H1 (cell line): ENCODE data around the gene SH2D5. TPM values are rescaled to one million over a fixed set of nuclear protein-coding genes. Genes with fewer than 3 reads are reported as not detected.

Source experiments
- CTCF ChIA-PET: fragments of 300-600 bp; sonication (Branson Sonifier 250); formaldehyde crosslinking; loops from one replicate; lab custom pipeline; 2021; ENCODE audit not compliant: partially characterized antibody; lab: Charles Lee
- POLR2A ChIA-PET: fragments of 300-600 bp; sonication (Branson Sonifier 250); formaldehyde crosslinking; loops from one replicate; lab custom pipeline; 2021; ENCODE audit warnings: inconsistent platforms; ENCODE audit not compliant: partially characterized antibody; lab: Charles Lee
- DNase-seq, 2 experiments: peaks; one replicate each; pipeline versions ENCODE4 v3.0.0 to v3.0.0-alpha.2; 2010 to 2022; ENCODE audit warnings: low spot score in 2 of 2, low read depth in 1 of 2, mixed read lengths in 1 of 2
- FAIRE-seq: peaks from 2 replicates; lab custom pipeline; 2011; peaks lifted over from hg19 to GRCh38; lab: Jason Lieb, UNC
- H2AFZ ChIP-seq: 2 replicates; pipeline ENCODE4 v1.8.1; 2012; ENCODE audit warnings: low read length, inconsistent platforms
- H2AK5ac ChIP-seq: 2 replicates; pipeline ENCODE4 v1.6.1; 2013; ENCODE audit warnings: low read depth, low read length
- H2BK120ac ChIP-seq: replicated peaks from 2 replicates; pipeline ENCODE3; 2013; ENCODE audit warnings: low read depth, low read length, inconsistent platforms
- H2BK12ac ChIP-seq: 2 replicates; pipeline ENCODE4 v1.6.1; 2013; ENCODE audit warnings: low read depth, low read length
- H2BK15ac ChIP-seq: 2 replicates; pipeline ENCODE4 v1.6.1; 2013; ENCODE audit warnings: low read length
- H2BK20ac ChIP-seq: 2 replicates; pipeline ENCODE4 v1.6.1; 2013; ENCODE audit warnings: low read length
- H2BK5ac ChIP-seq: 2 replicates; pipeline ENCODE4 v1.6.1; 2013; ENCODE audit warnings: low read depth, low read length
- H3K14ac ChIP-seq: 2 replicates; pipeline ENCODE4 v1.6.1; 2013; ENCODE audit warnings: inconsistent platforms; ENCODE audit not compliant: insufficient read length
- H3K18ac ChIP-seq: 2 replicates; pipeline ENCODE4 v1.6.1; 2013; ENCODE audit warnings: low read length; ENCODE audit errors: extremely low read depth
- H3K23ac ChIP-seq: 2 replicates; pipeline ENCODE4 v1.6.1; 2013; ENCODE audit warnings: inconsistent platforms; ENCODE audit not compliant: insufficient read length
- H3K23me2 ChIP-seq: 2 replicates; pipeline ENCODE4 v1.6.1; 2013; ENCODE audit warnings: low read depth, low read length
- H3K27ac ChIP-seq: 2 replicates; pipeline ENCODE4 v1.6.1; 2011; ENCODE audit warnings: low read depth, low read length, inconsistent platforms
- H3K27me3 ChIP-seq, 4 experiments: replicated peaks in 1 of 4; 1 replicate in 1 of 4; 2 replicates in 3 of 4; pipeline versions ENCODE4 v1.6.1 to v1.8.1; 2011 to 2013; ENCODE audit warnings: low read length in 3 of 4, mild to moderate bottlenecking in 3 of 4, inconsistent platforms in 2 of 4, mixed read lengths in 2 of 4, moderate library complexity in 1 of 4; ENCODE audit not compliant: control insufficient read depth in 3 of 4, insufficient read depth in 3 of 4; ENCODE audit errors: extremely low read depth in 1 of 4
- H3K36me3 ChIP-seq, 4 experiments: 2 replicates each; pipeline versions ENCODE4 v1.6.1 to v1.8.1; 2011 to 2013; ENCODE audit warnings: mild to moderate bottlenecking in 4 of 4, low read length in 3 of 4, moderate library complexity in 2 of 4, control low read depth in 1 of 4, inconsistent platforms in 1 of 4; ENCODE audit not compliant: insufficient read depth in 4 of 4, control insufficient read depth in 2 of 4
- H3K4ac ChIP-seq: replicated peaks from 2 replicates; pipeline ENCODE3; 2013; ENCODE audit warnings: low read length, low read depth, mixed read lengths, inconsistent platforms; ENCODE audit not compliant: insufficient read length
- H3K4me1 ChIP-seq, 4 experiments: replicated peaks in 1 of 4; 1 replicate in 1 of 4; 2 replicates in 3 of 4; pipeline versions ENCODE4 v1.6.1 to v1.8.1; 2011 to 2013; ENCODE audit warnings: low read length in 3 of 4, inconsistent platforms in 2 of 4, mixed read lengths in 1 of 4; ENCODE audit not compliant: insufficient read depth in 4 of 4, control insufficient read depth in 3 of 4
- H3K4me2 ChIP-seq, 2 experiments: 2 replicates each; pipeline versions ENCODE4 v1.6.1 to v1.8.1; 2011 to 2013; ENCODE audit warnings: low read depth in 2 of 2, low read length in 2 of 2, control low read depth in 1 of 2, inconsistent platforms in 1 of 2, mild to moderate bottlenecking in 1 of 2; ENCODE audit not compliant: insufficient read depth in 1 of 2
- H3K4me3 ChIP-seq, 4 experiments: fragments of 200-600, 300-600 bp in 1 of 4; sonication (generic), shearing (Covaris generic), sonication (Bioruptor Twin) in 1 of 4; 2 replicates each; pipeline versions ENCODE4 v1.5.1 to v1.8.1; 2011 to 2016; ENCODE audit warnings: low read length in 4 of 4, low read depth in 3 of 4, control low read depth in 2 of 4, inconsistent platforms in 2 of 4, mild to moderate bottlenecking in 2 of 4, mixed read lengths in 1 of 4, moderate library complexity in 1 of 4; ENCODE audit not compliant: insufficient read depth in 2 of 4; ENCODE audit errors: extremely low read depth in 1 of 4
- H3K56ac ChIP-seq: replicated peaks from 2 replicates; pipeline ENCODE3; 2013; ENCODE audit warnings: low read depth, mild to moderate bottlenecking, mixed read lengths, low read length, inconsistent platforms; ENCODE audit not compliant: insufficient read length
- H3K79me1 ChIP-seq: 2 replicates; pipeline ENCODE4 v1.6.1; 2013; ENCODE audit warnings: low read depth, low read length, control low read depth
- H3K79me2 ChIP-seq, 2 experiments: 2 replicates each; pipeline versions ENCODE4 v1.6.1 to v1.8.1; 2012 to 2013; ENCODE audit warnings: low read length in 2 of 2, mild to moderate bottlenecking in 2 of 2, inconsistent platforms in 1 of 2; ENCODE audit not compliant: insufficient read depth in 2 of 2, control insufficient read depth in 1 of 2
- H3K9ac ChIP-seq, 4 experiments: replicated peaks in 1 of 4; 1 replicate in 1 of 4; 2 replicates in 3 of 4; pipeline versions ENCODE4 v1.6.1 to v1.8.1; 2011 to 2013; ENCODE audit warnings: low read depth in 3 of 4, low read length in 3 of 4, control low read depth in 2 of 4, mild to moderate bottlenecking in 2 of 4, moderate library complexity in 2 of 4, inconsistent platforms in 1 of 4; ENCODE audit errors: extremely low read depth in 1 of 4
- H3K9me3 ChIP-seq, 2 experiments: 2 replicates each; pipeline versions ENCODE4 v1.6.1 to v1.8.1; 2012 to 2013; ENCODE audit warnings: mild to moderate bottlenecking in 2 of 2, moderate library complexity in 2 of 2, control low read depth in 1 of 2, inconsistent platforms in 1 of 2, low read depth in 1 of 2, low read length in 1 of 2, mixed read lengths in 1 of 2; ENCODE audit not compliant: insufficient read depth in 2 of 2
- H4K20me1 ChIP-seq, 2 experiments: replicated peaks in 1 of 2; 2 replicates each; pipeline versions ENCODE3 to v1.8.1; 2011 to 2013; ENCODE audit warnings: inconsistent platforms in 2 of 2, low read length in 2 of 2, mild to moderate bottlenecking in 1 of 2; ENCODE audit not compliant: insufficient read depth in 2 of 2, control insufficient read depth in 1 of 2
- H4K5ac ChIP-seq: 2 replicates; pipeline ENCODE4 v1.6.1; 2013; ENCODE audit warnings: low read length, low read depth, mixed read lengths, inconsistent platforms; ENCODE audit not compliant: insufficient read length
- H4K8ac ChIP-seq: 2 replicates; pipeline ENCODE4 v1.8.0; 2013; ENCODE audit warnings: mild to moderate bottlenecking, moderate library complexity, low read length, inconsistent platforms; ENCODE audit not compliant: insufficient read depth; ENCODE audit errors: extremely low read depth
- H4K91ac ChIP-seq: replicated peaks from 2 replicates; pipeline ENCODE3; 2013; ENCODE audit warnings: low read length, mixed read lengths, inconsistent platforms; ENCODE audit not compliant: insufficient read length
- BRCA1 ChIP-seq: IDR thresholded peaks from 2 replicates; pipeline ENCODE4 v1.6.1; 2012; ENCODE audit warnings: low read depth, low read length, improper control_type of control experiment
- CBX5 ChIP-seq: fragments of 300-800, 300-1000 bp; sonication (generic); IDR thresholded peaks from 2 replicates; pipeline ENCODE4 v1.7.1; 2016; ENCODE audit warnings: antibody characterized with exemption, low read length, low read depth
- CBX8 ChIP-seq: fragments of 300-800, 300-1000 bp; sonication (generic); IDR thresholded peaks from 2 replicates; pipeline ENCODE4 v1.7.1; 2016; ENCODE audit warnings: low read depth, low read length, borderline replicate concordance
- CHD1 ChIP-seq: IDR thresholded peaks from 2 replicates; pipeline ENCODE4 v1.6.1; 2012; ENCODE audit warnings: low read depth, low read length, improper control_type of control experiment
- CREB1 ChIP-seq: IDR thresholded peaks from 2 replicates; pipeline ENCODE4 v1.6.1; 2012; ENCODE audit warnings: inconsistent platforms
- EGR1 ChIP-seq: IDR thresholded peaks from 2 replicates; pipeline ENCODE4 v1.6.1; 2011; ENCODE audit warnings: low read depth, low read length, borderline replicate concordance
- HDAC2 ChIP-seq, 2 experiments: fragments of 300-600 bp in 1 of 2; sonication (generic) in 1 of 2; IDR thresholded peaks; 2 replicates each; pipeline ENCODE4 v1.6.1; 2011 to 2012; ENCODE audit warnings: low read depth in 2 of 2, low read length in 2 of 2, mild to moderate bottlenecking in 2 of 2, moderate library complexity in 2 of 2, borderline replicate concordance in 1 of 2, inconsistent platforms in 1 of 2
- KDM1A ChIP-seq: fragments of 200-600, 300-600 bp; sonication (generic); IDR thresholded peaks from 2 replicates; pipeline ENCODE4 v1.7.1; 2016; ENCODE audit warnings: mild to moderate bottlenecking, low read length, borderline replicate concordance
- KDM5A ChIP-seq: fragments of 200-600 bp; IDR thresholded peaks from 2 replicates; pipeline ENCODE4 v1.7.1; 2012; ENCODE audit warnings: mild to moderate bottlenecking, low read length, inconsistent platforms, mixed read lengths
- SP4 ChIP-seq: IDR thresholded peaks from 2 replicates; pipeline ENCODE4 v1.6.1; 2012; ENCODE audit warnings: low read length, inconsistent platforms
- SRF ChIP-seq: IDR thresholded peaks from 2 replicates; pipeline ENCODE4 v1.6.1; 2011; ENCODE audit warnings: mild to moderate bottlenecking, low read depth, low read length, moderate library complexity
- TAF7 ChIP-seq: optimal IDR thresholded peaks from 2 replicates; pipeline ENCODE3; 2011; ENCODE audit warnings: low read depth, mild to moderate bottlenecking, inconsistent platforms, low read length, moderate library complexity, borderline replicate concordance
- WGBS, 2 experiments: shearing (Covaris generic) in 1 of 2; methylation state at CpG; one replicate each; pipeline versions ENCODE4 v1.1.6 to v1.1.7; 2013 to 2015; ENCODE audit warnings: low lambda C conversion rate in 2 of 2, mixed read lengths in 2 of 2, inconsistent platforms in 1 of 2, low coverage in 1 of 2, missing lambda C conversion rate in 1 of 2; ENCODE audit not compliant: insufficient replicate concordance in 2 of 2, insufficient coverage in 1 of 2, insufficient read length in 1 of 2; ENCODE audit errors: extremely low coverage in 1 of 2, missing lambda C conversion rate in 1 of 2; 5-methylcytosine and 5-hydroxymethylcytosine counted together
- polyA plus RNA-seq, 7 experiments: library from polyadenylated mRNA; depleted of rRNA in 3 of 7; stranded (reverse) in 5 of 7; unstranded in 2 of 7; fragments of >200 nt in 5 of 7; fragments of 200-250 nt in 2 of 7; gene quantifications; 1 replicate in 5 of 7; 2 replicates in 1 of 7; 4 replicates in 1 of 7; pipeline versions ENCODE4 v1.2.1 to v1.2.3, GENCODE V29; 2011 to 2013; ENCODE audit warnings: missing spikeins in 2 of 7, mixed read lengths in 2 of 7
- total RNA-seq: library from RNA; stranded (reverse); fragmentation: NEBNext Ultra II Directional; extraction: Animal tissue kit (Norgen Biotek cat#: 25700); gene quantifications from 2 replicates; pipeline ENCODE4 v1.2.1, GENCODE V29; 2021
- TF ChIP-seq, protein P1 (sequence below): IDR thresholded peaks from 2 replicates; pipeline ENCODE4 v1.6.1; 2012; ENCODE audit warnings: inconsistent platforms

The SH2D5 gene
- total and polyA plus RNA-seq, 2 of the 8 experiments (the other 6 are each of a cell fraction or from before 2014, with no cell fraction given) = 13.2 to 18.4 TPM

DNA sequence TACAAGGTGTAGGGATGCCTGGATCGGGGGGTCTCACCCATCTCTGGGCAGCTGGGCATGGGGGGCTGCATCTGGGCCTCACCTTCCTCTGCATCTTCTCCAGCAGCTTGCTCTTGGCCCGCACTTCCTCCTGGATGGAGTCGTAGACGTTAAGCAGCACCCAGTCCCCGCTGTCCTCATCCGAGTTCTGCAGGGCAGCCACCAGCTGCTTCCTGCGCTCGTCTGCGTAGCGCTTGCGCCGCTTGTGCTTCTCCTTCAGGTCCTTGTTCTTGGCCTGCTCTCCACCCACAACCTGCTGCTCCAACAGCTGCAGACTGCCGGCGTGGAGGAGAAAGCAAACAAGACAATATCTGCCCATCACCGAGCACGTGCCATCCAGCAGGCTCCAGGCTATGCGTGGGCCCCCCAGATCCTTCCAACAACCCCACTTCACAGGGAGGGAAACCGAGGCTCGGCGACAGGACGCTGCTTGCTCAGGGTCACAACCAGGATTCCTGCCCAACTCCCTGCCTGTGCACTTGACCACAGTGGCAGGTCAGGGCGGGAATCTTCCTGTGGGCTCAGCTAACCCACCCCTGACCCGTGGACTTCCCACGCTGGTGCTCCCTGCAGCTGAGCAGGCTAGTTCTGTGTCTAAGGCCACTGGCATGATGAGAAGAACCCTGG, 49.8 kb downstream of the SH2D5 start:
- Histone ChIP-seq H3K4me2 (no peak overlapping the region), H3K23me2 (no peaks in the 10 kb centered on the region), H3K79me1 (no peaks in the 10 kb centered on the region), H2BK20ac (no peak overlapping the region), H3K23ac (no peak overlapping the region), H2BK5ac (no peak overlapping the region; the same call in 1 of the 2 replicates), H3K18ac (no peak overlapping the region), H2BK12ac (no peak overlapping the region), H2AFZ (no peak overlapping the region), H2AK5ac (no peak overlapping the region), H2BK120ac (no peak overlapping the region), H3K36me3 (peaks cover 0 to 4% (median 0%) of the 10 kb centered on the region in 4 experiments; a peak in 1 of 8 replicates), H2BK15ac (no peak overlapping the region), H4K5ac (no peak overlapping the region), H4K20me1 (peaks cover 0 to 2% of the 10 kb centered on the region in 2 experiments), H3K9ac (no peak overlapping the region), H3K79me2 (no peaks in the 10 kb centered on the region), H3K14ac (no peak overlapping the region), H3K4me1 (no peaks in the 10 kb centered on the region; a peak in 1 of 7 replicates), H3K9me3 (no peaks in the 10 kb centered on the region), H3K27me3 (no peaks in the 10 kb centered on the region; a peak in 1 of 7 replicates), H3K27ac (no peak overlapping the region), H3K4me3 (no peak overlapping the region), H3K4ac (no peak overlapping the region), H3K56ac (no peak overlapping the region), H4K8ac (no peak overlapping the region), H4K91ac (no peak overlapping the region)
- no peak for FAIRE-seq
- ChIA-PET POLR2A (no interaction called here), CTCF (interaction anchor here (0.6 to 2.2 kb wide), 3 partner anchors 9 to 14 kb away, joined by 4 to 6 read pairs (median 5); no protein-coding TSS in a partner anchor)
- WGBS, 2 experiments = 90% methylated on average over 24 of the region's 24 CpGs; no CpG with 5 or more reads in 1 of the 2 experiments
- DNase-seq = no peak
- TF ChIP-seq EGR1 = no peak
- no peak for TF ChIP-seq CHD1
- no peak for TF ChIP-seq SRF
- no peak for TF ChIP-seq CREB1
- no peak for TF ChIP-seq TAF7
- TF ChIP-seq KDM1A = no peak
- TF ChIP-seq, protein P1, sequence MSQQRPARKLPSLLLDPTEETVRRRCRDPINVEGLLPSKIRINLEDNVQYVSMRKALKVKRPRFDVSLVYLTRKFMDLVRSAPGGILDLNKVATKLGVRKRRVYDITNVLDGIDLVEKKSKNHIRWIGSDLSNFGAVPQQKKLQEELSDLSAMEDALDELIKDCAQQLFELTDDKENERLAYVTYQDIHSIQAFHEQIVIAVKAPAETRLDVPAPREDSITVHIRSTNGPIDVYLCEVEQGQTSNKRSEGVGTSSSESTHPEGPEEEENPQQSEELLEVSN = no peak
- no peak for TF ChIP-seq CBX5
- TF ChIP-seq CBX8 = no peak
- TF ChIP-seq HDAC2 (IDR thresholded peaks at IDR 0.05; ENCODE audit: borderline replicate concordance in 1 of 2, low read depth in 2 of 2, low read length in 2 of 2) = no peak
- no peak for TF ChIP-seq KDM5A
- TF ChIP-seq BRCA1 = no peak
- no peak for TF ChIP-seq SP4
